Erythroblast (primary cell): ENCODE results near the gene DLG2.

Source experiments
- GATA1 ChIP-seq: IDR thresholded peaks from 2 replicates; pipeline ENCODE4 v1.6.1; 2011; ENCODE audit warnings: low read depth, mild to moderate bottlenecking, control low read depth, low read length, moderate library complexity
- POLR2A ChIP-seq: IDR thresholded peaks from 2 replicates; pipeline ENCODE4 v1.6.1; 2011; ENCODE audit warnings: mild to moderate bottlenecking, low read length

GRCh38 chr11:83424376-83425136, 2202.6 kb downstream of the DLG2 start:
- TF ChIP-seq POLR2A (no peak), GATA1 (no peak)
